Activated CD8-positive, alpha-beta memory T cell treated with anti-CD3 and anti-CD28 coated beads for 1 hour (primary cell): Measurements from ENCODE around the gene MT1A.
A peak's percentile ranks its signal among the peaks of the same experiment; 100 is the strongest.
"Not testable (repeated sequence)": the region's sequence is repeated elsewhere in the genome, so short reads cannot be mapped to it uniquely, and the experiment has no call there.

Experiments
- DNase-seq, 2 donors: peaks; one replicate each; pipeline ENCODE4 v3.0.0-alpha.2; 2020; ENCODE audit warnings: low read depth in 1 of 2; ENCODE audit errors: extremely low read depth in 1 of 2

MT1A gene

DNA sequence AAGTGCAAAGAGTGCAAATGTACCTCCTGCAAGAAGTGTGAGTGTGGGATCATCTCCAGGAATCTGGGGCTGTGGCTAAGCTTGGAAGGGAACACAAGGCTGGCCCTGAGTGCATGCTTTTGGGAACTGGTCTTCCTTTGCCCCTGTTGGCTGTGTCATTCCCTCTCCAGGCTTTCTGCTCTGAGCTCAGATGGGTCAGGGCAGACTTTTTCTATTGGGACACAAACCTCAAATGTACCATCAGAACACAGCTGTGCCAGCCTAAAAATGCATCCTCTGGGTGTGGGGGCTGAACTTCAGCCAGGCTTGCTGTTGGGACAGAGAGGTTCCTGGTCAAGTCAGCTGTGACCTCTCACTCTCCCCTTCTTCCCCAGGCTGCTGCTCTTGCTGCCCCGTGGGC lies 14.1 kb downstream of the MT1A start:
- DNase-seq: no peak

DNA sequence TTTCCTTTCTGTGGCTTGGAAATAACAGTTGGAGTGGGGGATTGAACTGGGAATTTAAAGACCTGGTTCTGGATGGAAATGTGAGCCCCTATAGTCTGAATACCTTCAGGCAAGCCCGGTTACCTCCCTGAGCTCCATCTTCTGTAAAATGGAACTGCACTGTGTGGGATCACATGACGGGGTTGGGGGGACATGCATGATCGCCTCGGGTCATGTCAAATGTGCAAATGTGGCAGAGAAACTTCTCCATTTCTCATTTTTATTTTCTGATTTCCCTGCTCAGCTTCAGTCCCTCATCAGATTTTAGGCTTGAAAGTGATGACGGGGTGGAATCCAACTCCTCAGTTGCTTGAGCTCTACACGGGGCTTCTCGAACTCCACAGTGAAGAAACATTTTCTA lies 14.8 kb downstream of the MT1A start:
- DNase-seq: no peak

DNA sequence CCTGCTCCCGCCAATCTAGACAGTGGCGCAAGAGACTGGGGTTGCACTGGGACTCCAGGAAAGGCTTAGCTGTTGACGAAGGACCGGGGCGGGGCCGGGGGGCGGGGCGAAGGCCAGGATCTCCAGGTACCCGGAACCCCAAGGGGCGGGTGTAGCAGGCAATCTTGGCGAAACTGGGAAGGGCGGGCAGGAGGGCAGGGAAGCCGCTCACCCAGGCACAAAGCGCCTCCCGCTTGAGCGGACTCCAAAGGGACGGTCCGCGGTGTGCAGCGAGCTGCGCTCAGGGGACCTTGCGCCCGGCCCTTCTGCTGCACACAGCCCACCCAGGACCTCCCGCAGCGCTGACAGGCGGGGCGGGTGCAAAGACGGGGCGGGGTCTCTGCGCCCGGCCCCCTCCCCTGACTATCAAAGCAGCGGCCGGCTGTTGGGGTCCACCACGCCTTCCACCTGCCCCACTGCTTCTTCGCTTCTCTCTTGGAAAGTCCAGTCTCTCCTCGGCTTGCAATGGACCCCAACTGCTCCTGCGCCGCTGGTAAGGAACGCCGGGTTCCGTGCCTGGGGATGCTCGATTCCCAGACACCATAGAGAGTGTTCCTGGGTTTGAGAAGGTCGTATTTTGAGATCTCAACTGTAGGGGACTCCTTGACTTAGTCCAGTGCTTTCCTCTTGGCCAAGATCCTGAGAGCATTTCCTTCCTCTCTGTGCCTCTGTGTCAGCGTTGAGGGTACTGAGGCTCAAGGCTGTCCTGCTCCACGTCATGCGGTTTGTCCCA lies 19.3 kb downstream of the MT1A start, which contains the start of gene MT1F:
TSS of gene MT1F (plus strand) at position 405 of the 772 bp plus-strand sequence. CDS start at position 505, 100 bp downstream.
- peak; percentile 24 to 62 for DNase-seq

DNA sequence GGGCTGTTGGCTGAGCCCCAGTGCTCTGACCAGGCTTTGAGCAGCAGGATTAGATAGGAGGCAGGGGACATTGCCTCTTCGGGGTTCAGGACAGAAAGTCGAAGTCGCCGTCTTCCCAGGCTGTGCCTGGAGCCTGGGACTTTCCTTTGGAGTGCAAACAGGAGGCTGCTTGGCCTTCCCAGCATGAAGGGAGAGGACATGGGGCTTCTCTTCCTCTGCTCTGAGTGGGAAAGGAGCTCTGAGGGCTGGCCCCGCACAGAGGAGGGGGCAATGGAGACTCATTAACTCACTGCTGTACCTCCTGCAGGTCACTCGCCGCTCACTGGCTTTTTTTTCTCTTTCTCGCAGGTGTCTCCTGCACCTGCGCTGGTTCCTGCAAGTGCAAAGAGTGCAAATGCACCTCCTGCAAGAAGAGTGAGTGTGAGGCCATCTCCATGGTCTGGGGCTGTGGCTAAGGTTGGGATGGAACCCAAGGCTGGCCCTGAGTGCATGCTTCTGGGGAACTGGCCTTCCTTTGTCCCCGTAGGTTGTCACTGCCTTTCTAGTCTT lies 19.9 kb downstream of the MT1A start:
- no peak for DNase-seq

DNA sequence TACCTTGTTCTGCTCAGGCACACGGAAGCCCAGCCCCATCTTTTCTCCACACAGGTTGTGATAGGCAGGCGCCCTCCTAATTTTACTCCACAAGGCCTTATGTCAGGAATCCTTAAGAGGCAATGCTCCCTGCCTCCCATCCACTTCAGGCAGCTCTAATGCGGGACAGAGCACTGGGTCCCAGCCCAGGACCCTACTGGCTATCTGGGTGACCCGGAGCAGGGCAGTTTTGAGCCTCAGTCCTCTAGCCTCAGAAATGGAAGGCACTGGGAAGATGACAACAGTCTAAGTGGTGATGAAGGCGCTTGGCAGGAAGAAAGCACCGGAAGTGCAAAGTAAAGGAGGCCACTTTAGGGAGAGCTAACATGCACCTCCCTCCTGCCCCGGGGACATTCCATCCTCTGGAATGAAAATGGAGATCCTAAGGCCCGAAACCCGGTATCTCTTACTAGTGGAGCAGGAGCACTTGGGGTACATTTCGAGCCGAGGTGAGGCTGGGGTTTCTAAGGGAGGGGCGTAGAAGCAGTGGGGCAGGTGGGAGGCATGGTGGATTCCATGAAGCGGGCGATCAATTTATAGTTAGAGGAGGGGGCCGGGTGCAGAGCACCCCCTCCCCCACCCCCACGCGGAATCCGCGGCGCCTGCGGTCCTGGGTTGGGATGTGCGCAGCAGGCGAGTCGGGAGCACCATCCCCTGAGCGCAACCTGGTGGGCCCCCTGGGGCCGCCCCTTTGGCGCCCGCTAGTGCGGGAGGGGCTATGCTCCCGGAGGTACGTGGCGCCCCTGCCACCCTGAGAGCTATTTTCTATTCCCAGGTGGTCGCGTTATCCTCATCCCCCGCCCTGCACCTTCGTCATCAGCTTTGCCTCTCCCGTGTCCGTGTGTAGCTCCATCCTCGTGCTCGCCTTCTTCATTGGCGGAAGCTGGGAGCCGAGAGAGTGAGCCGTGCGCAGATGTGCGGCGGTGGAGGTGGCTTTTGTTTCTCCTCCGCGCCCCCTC lies 24.2 kb downstream of the MT1A start:
- DNase-seq: no peak

DNA sequence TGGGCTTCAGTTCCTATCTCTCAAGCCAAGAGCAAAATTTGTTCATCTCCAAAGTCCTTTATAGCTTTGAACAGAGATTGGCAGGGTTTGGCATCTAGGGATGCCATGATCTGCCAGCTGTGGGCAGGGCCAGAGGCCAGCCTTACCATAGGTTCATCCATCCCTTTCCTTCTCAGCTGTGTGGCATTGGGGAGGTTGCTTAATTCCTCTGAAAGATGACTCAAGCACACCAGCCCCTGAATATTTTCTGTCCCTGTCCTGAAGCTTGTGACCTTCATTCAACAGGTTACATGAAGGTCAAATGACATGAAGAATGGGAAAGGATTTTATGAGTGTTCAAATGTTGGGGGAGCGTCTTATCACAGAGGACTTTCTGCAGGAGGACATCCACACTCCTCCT lies 26.0 kb downstream of the MT1A start:
- no peak for DNase-seq

DNA sequence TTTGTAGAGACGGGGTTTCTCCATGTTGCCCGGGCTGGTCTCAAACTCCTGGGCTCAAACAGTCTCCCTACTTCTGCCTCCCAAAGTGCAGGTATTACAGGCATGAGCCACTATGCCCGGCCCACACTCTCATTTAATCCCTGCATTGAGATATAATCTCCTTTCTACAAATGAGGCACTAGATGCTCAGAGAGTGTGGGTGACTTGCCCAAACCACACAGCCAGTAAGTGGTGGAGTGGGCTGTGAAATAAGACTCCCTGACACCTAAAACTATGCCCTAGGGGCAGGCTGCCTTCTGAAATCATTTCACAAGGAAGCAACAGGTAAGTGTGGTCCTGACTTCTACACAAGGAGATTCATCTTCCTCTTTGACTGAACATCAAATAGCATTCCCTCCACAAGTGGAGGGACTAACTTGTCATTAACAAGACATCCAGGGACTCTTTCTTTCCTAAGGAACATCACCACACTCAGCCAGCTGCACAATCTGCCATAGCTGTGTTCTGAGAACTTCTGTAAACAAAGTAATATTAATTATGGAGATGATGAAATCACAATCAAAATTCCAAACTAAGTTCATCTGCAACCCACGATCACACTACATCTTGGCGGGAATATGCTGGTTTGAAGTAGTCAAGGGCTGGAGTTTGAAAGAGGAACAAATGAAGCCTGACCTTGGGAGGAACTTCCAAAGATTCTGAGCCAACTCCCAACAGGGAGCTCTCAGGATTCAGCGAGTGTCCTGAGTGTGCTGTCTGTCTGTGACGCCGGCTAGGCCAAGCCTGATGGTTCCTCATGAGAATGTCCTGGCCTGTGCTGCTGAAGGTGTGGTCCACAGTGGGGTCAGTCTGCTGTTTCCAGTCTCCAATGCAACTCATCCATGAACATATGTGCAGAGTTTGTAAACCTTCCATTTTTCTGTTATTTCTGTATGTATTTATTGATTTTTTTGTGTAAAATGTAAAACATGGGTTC lies 27.1 kb downstream of the MT1A start:
- DNase-seq: not testable (repeated sequence)

DNA sequence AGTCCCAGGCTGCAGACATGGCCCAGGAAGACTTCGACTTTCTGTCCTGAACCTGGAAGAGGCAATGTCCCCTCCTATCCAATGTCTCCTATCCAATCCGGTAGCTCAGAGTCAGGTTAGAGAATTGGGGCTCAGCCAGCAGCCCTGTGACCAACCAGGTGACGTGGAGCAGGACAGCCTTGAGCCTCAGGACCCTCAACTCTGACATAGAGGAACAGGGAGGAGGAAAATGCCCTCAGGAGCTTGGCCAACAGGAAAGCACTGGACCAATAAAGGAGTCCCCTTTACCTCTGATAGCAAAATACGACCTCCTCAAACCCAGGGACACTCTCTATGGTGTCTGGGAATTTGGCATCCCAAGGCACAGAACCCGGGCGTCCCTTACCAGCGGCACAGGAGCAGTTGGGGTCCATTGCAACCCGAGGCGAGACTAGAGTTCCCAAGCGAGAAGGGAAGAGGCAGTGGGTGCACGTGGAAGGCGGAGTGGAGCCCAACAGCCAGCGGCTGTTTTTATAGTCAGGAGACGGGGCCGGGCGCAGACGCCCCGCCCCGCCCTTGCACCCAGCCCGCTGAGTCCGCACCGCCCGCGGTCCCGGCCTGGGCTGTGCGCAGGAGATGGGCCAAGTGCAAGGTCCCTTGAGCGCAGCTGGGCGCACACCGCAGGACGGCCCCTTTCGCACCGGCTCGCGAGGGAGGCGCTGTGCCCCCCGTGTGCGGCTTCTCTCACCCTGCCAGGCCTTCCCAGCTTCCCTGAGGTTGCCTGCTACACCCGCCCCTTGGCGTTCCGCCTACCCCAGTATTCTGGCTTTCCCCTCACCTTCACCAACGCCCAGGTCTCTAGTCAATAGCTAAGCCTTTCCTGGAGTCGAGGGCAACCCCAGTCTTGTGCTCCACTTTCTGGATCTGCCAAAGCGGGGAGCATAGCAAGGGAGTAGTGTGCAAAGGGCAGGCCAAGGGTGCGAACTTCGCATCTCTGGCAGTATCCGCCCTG lies 29.4 kb downstream of the MT1A start, which contains the start of gene MT1G:
TSS of gene MT1G (minus strand) at position 485 of the 991 bp plus-strand sequence. CDS start at position 413, 72 bp downstream.
- DNase-seq: no peak

DNA sequence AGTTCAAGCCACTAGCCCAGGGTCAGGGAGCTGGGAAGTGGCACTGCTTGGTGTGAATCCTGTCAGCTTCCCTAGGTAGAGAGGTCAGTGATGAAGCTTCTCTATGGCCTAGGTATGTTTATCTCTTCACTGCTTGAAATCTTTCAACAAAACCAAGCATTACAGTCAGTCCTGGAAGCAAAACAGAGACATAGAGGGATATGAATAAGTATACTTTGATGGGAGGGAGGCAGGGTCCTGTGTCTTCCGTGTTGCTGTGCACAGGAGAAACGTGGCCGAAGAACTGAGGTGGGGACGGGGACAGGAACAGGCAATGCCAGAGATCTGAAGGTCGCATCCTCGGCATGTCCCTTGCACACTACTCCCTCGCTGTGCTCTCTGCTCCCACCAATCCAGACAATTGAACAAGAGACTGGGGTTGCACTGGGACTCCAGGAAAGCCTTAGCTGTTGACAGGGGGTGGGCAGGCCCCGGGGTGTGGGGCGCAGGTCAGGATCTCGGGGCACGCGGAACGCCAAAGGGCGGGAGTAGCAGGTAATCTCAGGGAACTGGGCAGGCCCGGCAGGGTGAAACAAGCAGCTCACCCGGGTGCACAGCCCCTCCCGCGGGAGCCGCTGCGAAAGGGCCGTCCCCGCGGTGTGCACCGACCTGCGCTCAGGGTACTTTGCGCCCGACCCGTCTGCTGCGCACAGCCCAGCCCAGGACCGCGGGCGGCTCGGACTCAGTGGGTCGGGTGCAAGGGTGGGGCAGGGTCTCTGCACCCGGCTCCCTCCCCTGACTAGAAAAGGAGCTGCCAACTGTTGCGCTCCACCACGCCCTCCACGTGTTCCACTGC lies 30.8 kb downstream of the MT1A start, which contains the start of gene MT1H:
TSS of gene MT1H (plus strand) at position 810 of the 835 bp plus-strand sequence. CDS start 71 bp downstream, outside the sequence.
- no peak for DNase-seq

DNA sequence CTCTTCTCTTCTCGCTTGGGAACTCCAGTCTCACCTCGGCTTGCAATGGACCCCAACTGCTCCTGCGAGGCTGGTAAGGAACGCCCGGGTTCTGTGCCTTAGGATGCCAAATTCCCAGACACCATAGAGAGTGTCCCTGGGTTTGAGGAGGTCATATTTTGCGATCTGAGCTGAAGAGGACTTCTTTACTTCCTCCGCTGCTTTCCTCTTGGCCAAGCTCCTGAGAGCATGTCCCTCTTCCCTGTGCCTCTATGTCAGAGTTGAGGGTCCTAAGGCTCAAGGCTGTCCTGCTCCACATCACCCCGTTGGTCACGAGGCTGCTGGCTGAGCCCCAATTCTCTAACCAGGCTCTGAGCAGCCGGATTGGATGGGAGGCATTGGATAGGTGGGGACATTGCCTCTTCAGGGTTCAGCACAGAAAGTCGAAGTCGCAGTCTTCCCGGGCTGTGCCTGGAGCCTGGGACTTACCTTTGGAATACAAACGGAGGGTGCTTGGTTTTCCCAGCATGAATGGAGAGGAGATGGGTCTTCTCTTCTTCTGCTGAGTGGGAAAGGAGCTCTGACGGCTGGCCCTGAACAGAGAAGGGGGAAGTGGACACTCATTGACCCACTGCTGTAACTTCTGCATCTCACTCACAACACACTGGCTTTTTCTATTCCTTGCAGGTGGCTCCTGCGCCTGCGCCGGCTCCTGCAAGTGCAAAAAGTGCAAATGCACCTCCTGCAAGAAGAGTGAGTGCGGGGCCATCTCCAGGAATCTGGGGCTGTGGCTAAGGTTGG lies 31.6 kb downstream of the MT1A start:
- DNase-seq: no peak

DNA sequence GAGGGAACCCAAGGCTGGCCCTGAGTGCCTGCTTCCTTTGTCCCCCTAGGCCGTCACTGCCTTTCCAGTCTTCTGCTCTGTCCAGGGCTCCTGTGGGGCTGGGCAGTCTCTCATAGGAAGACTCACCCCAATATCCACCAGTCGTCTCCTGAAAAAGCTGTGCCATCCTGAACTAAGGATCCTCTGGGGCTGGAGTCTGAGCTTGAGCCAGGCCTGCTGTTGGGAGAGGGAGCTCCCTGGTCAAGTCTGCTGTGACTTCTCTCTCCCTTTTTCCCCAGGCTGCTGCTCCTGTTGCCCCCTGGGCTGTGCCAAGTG lies 32.1 kb downstream of the MT1A start:
- no peak for DNase-seq

DNA sequence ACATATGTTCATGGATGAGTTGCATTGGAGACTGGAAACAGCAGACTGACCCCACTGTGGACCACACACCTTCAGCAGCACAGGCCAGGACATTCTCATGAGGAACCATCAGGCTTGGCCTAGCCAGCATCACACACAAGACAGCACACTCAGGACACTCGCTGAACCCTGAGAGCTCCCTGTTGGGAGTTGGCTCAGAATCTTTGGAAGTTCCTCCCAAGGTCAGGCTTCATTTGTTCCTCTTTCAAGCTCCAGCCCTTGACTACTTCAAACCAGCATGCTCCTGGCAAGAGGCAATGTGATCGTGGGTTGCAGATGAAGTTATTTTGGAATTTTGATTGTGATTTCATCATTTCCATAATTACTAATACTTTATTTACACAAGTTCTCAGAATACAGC lies 33.2 kb downstream of the MT1A start:
- DNase-seq: not testable (repeated sequence)

DNA sequence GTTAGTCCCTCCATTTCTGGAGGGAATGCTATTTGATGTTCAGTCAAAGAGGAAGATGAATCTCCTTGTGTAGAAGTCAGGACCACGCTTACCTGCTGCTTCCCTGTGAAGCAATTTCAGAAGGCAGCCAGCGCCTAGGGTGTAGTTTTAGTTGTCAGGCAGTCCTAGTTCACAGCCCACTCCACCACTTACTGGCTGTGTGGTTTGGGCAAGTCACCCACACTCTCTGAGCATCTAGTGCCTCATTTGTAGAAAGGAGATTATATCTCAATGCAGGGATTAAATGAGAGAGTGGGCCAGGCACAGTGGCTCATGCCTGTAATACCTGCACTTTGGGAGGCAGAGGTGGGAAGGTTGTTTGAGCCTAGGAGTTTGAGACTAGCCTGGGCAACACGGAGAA lies 33.7 kb downstream of the MT1A start:
- not testable (repeated sequence) for DNase-seq

DNA sequence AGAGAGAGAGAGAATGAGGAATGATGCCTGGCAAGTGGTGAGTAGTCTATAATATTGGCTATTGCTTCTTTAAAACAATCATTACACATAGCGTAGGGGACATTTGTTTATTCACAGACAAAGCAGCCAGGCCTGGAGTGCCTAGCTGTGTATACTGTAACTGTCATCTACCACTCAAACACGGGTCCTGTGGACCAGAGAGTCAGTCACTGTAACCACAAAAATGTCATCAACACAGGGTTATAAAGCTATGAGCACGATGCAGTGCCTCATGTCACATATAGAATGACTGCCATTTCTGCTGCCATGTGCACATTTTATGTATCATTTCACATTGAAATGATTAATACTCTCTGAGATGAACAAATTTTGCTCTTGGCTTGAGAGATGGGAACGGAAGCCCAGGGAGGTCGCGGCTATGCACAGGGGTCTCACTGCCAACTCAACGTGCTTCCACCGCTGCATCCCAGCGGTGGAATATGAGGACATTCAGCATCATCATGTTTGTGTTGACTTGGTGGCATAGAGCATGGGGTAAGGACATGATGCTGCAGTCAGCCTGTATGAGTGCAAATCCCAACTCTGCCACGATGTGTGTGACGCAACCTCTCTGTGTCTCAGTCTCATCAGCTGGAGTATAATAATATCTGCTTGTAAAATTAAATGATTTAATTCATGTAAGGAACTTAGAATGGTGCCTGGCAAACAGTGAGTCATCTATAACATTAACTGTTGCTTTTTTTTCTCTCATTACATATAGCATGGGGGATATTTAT lies 34.5 kb downstream of the MT1A start:
- no peak for DNase-seq

DNA sequence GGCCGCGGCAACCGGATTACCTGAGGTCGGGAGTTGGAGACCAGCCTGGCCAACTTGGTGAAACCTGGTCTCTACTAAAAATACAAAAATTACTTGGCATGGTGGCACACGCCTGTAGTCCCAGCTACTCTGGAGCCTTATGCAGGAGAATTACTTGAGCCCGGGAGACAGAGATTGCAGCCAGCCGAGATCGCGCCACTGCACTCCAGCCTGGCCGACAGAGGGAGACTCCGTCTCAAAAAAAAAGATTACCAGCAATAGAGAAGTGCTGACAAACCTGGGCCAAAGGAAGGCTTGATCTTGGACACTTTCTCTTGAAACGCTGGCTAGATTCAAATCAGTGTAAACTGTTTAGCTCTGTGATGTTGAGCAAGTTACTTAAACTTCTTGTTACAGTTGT lies 35.5 kb downstream of the MT1A start:
- no peak for DNase-seq

DNA sequence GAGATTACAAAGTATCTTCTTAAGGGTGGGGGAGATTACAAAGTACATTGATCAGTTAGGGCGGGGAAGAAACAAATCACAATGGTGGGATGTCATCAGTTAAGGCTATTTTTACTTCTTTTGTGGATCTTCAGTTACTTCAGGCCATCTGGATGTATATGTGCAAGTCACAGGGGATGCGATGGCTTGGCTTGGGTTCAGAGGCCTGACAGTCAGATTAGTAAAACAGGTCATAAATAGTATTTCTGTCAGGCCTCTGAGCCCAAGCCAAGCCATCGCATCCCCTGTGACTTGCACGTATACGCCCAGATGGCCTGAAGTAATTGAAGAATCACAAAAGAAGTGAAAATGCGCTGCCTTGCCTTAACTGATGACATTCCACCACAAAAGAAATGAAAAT lies 36.1 kb downstream of the MT1A start:
- not testable (repeated sequence) for DNase-seq
